RWPE2 (cell line): ENCODE results near the gene HS3ST4.
"Not testable (repeated sequence)": the region's sequence is repeated elsewhere in the genome, so short reads cannot be mapped to it uniquely, and the experiment has no call there.

ENCODE experiments used
- ATAC-seq: fragments of 200-7000 bp; cut with Tn5 transposase; 3 replicates; pipeline ENCODE4 v1.9.1; 2021; ENCODE audit warnings: low read depth
- DNase-seq: peaks from one replicate; pipeline ENCODE4 v3.0.0-alpha.2; 2020; ENCODE audit warnings: low spot score
- H3K27ac ChIP-seq: fragments of 450-650 bp; 2 replicates; pipeline ENCODE4 v1.5.1; 2017; ENCODE audit warnings: mild to moderate bottlenecking; ENCODE audit not compliant: poor library complexity, severe bottlenecking
- H3K27me3 ChIP-seq: fragments of 250-450 bp; sonication (Bioruptor Pico); 2 replicates; pipeline ENCODE4 v1.5.1; 2021; ENCODE audit warnings: mild to moderate bottlenecking, moderate library complexity; ENCODE audit not compliant: insufficient read depth, poor library complexity, severe bottlenecking
- H3K36me3 ChIP-seq: fragments of 250-450 bp; sonication (Bioruptor Pico); 2 replicates; pipeline ENCODE4 v1.5.1; 2020; ENCODE audit warnings: low read depth, mild to moderate bottlenecking, moderate library complexity
- H3K4me1 ChIP-seq: fragments of 250-450 bp; sonication (Bioruptor Pico); 2 replicates; pipeline ENCODE4 v1.5.1; 2021; ENCODE audit warnings: mild to moderate bottlenecking, moderate library complexity; ENCODE audit not compliant: insufficient read depth, poor library complexity, severe bottlenecking
- H3K4me3 ChIP-seq: fragments of 250-450 bp; sonication (Bioruptor Pico); 2 replicates; pipeline ENCODE4 v1.5.1; 2021; ENCODE audit warnings: mild to moderate bottlenecking, moderate library complexity; ENCODE audit not compliant: severe bottlenecking
- H3K9me3 ChIP-seq: fragments of 250-450 bp; sonication (Bioruptor Pico); 2 replicates; pipeline ENCODE4 v1.5.1; 2021; ENCODE audit warnings: mild to moderate bottlenecking, moderate library complexity; ENCODE audit not compliant: severe bottlenecking
- CTCF ChIP-seq: fragments of 450-650 bp; IDR thresholded peaks from one replicate; pipeline ENCODE4 v1.5.1; 2017; ENCODE audit warnings: mild to moderate bottlenecking, moderate library complexity; ENCODE audit not compliant: poor library complexity, severe bottlenecking

HS3ST4 gene

GRCh38 chr16:26019381-26020242, 327.9 kb downstream of the HS3ST4 start:
- DNase-seq = no peak

DNA sequence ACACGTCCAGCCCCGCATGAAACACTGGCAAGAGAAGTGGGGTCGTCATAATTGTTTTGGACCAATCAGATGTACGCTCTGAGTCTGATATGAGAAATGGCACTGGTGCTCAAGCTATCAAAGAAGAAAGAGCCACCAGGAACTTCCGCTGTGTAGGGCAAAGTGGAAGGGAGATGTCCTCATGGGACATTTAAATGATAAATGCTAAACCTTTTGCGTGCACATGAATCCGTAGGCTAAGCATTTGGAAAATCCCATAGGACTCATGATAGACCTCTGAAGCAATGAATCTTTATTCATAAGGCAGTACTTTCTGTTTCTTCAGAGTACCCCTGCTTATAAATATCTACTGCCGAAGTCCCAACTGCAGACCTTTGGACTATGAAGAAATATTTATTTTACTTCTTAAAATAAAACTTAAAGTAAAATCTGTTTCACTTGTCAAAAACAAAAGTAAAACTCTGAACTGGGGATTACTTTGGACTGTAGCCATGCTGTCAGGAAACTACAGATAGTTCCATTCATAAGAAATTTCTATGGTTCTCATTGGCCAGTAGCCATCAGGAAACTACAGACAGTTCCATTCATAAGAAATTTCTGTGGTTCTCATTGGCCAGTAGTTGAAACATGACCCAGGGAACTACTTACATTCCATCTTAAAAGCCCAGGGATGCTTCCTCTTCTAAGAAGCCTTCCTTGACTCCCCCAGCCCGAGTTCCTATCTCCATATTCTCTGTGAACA, 335.1 kb downstream of the HS3ST4 start:
- H3K4me3 ChIP-seq = no peak overlapping the region
- no peak for TF ChIP-seq CTCF
- H3K27me3 ChIP-seq = no peaks in the 10 kb centered on the region
- no peaks in the 10 kb centered on the region for H3K4me1 ChIP-seq
- ATAC-seq (no peak), DNase-seq (no peak)
- no peak overlapping the region for H3K27ac ChIP-seq
- H3K36me3 ChIP-seq = no peaks in the 10 kb centered on the region
- H3K9me3 ChIP-seq = no peaks in the 10 kb centered on the region

More at GRCh38 chr16:26019381-26020242, 327.9 kb downstream of the HS3ST4 start:
- no peaks in the 10 kb centered on the region for H3K4me1 ChIP-seq
- no peak overlapping the region for H3K27ac ChIP-seq
- H3K36me3 ChIP-seq = no peaks in the 10 kb centered on the region
- no peak overlapping the region for H3K4me3 ChIP-seq
- ATAC-seq = no peak
- H3K27me3 ChIP-seq = peaks cover 4% of the 10 kb centered on the region
- H3K9me3 ChIP-seq = no peaks in the 10 kb centered on the region
- TF ChIP-seq CTCF = no peak

DNA sequence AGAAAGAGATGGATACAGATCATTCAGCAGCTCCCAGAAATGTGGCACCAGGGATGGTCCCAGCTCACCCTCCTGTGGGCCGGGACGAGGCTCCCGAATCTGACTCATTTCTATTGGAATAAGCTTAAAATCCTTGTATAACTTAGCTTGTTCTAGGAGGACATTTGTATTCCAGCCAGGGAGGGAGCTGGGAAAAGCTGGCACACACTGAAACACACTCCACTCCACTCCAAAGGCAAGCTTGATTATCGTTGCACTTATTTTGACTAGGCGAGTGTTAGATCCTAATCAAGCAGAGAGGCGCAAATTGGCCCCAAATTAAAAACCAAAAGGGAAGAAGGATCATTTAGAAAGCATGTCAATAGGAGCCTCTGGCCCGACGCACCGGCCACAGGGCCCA, 339.5 kb downstream of the HS3ST4 start:
- Histone ChIP-seq H3K4me3 (no peak overlapping the region), H3K9me3 (no peaks in the 10 kb centered on the region), H3K27me3 (no peaks in the 10 kb centered on the region), H3K27ac (no peak overlapping the region), H3K4me1 (no peaks in the 10 kb centered on the region), H3K36me3 (no peaks in the 10 kb centered on the region)
- no peak for DNase-seq
- ATAC-seq = no peak
- no peak for TF ChIP-seq CTCF

- ATAC-seq, H3K9me3 ChIP-seq, H3K27me3 ChIP-seq, H3K27ac ChIP-seq, DNase-seq, H3K4me3 ChIP-seq, H3K4me1 ChIP-seq, H3K36me3 ChIP-seq: not testable (repeated sequence)
Observed at GRCh38 chr16:26032661-26033060, 340.9 kb downstream of the HS3ST4 start.

GRCh38 chr16:26041952-26042668, 350.4 kb downstream of the HS3ST4 start:
- no peak overlapping the region for H3K4me3 ChIP-seq
- no peak for ATAC-seq

More at GRCh38 chr16:26041952-26042668, 350.4 kb downstream of the HS3ST4 start:
- no peaks in the 10 kb centered on the region for H3K9me3 ChIP-seq
- H3K4me1 ChIP-seq = no peaks in the 10 kb centered on the region
- no peak overlapping the region for H3K27ac ChIP-seq
- DNase-seq = no peak
- no peaks in the 10 kb centered on the region for H3K36me3 ChIP-seq
- H3K27me3 ChIP-seq = no peaks in the 10 kb centered on the region
- TF ChIP-seq CTCF = no peak
